Testis (tissue), 3 donors: Measurements from ENCODE around the gene DMD. TPM values are rescaled to one million over a fixed set of nuclear protein-coding genes. Genes with fewer than 3 reads are reported as not detected.

Experiments used
- DNase-seq: peaks from one replicate; pipeline ENCODE4 v3.0.0-alpha.2; 2019
- H3K27ac ChIP-seq, 2 donors: fragments of 200-600 bp; sonication (generic); one replicate each; pipeline ENCODE4 v1.5.1; 2019
- H3K27me3 ChIP-seq: fragments of 200-600 bp; sonication (generic); one replicate; pipeline ENCODE4 v1.5.1; 2019
- H3K36me3 ChIP-seq: fragments of 200-600 bp; sonication (generic); one replicate; pipeline ENCODE4 v1.5.1; 2017; ENCODE audit warnings: low read depth; ENCODE audit errors: missing control alignments
- H3K4me1 ChIP-seq: fragments of 200-600 bp; sonication (generic); one replicate; pipeline ENCODE4 v1.5.1; 2019
- H3K4me3 ChIP-seq, 2 donors: fragments of 200-600 bp; sonication (generic); one replicate each; pipeline ENCODE4 v1.5.1; 2017 to 2019
- H3K9me3 ChIP-seq: fragments of 200-600 bp; sonication (generic); one replicate; pipeline ENCODE4 v1.5.1; 2017
- CTCF ChIP-seq, 3 experiments: fragments of 450-650 bp in 2 of 3; fragments of 200-600 bp in 1 of 3; sonication (generic) in 1 of 3; IDR thresholded peaks; one replicate each; pipeline ENCODE4 v1.5.1; 2016 to 2019; ENCODE audit warnings: antibody characterized with exemption in 3 of 3, mild to moderate bottlenecking in 2 of 3, moderate library complexity in 1 of 3
- POLR2A ChIP-seq: fragments of 450-650 bp; IDR thresholded peaks from one replicate; pipeline ENCODE4 v1.6.1; 2017; ENCODE audit warnings: antibody characterized with exemption, mild to moderate bottlenecking, moderate library complexity
- WGBS, 2 donors: methylation state at CpG; one replicate each; pipeline ENCODE4 v1.1.5; 2018; 5-methylcytosine and 5-hydroxymethylcytosine counted together
- intact Hi-C: fragments of 100-400 bp; cut with DNase I; formaldehyde crosslinking; loops from one replicate; pipeline ENCODE4 v1.15.1; 2023; ENCODE audit warnings: low total_unique reads
- polyA plus RNA-seq: library from polyadenylated mRNA; stranded (reverse); fragments of 350-450 nt; fragmentation: Illumina TruSeq; extraction: RNeasy Lipid Tissue Mini Kit (QIAGEN cat#74804); gene quantifications from one replicate; pipeline ENCODE4 v1.2.3, GENCODE V29; 2014; ENCODE audit warnings: low read depth, low replicate concordance; ENCODE audit not compliant: insufficient read depth
- total RNA-seq, 2 donors: library from RNA; depleted of rRNA; stranded (reverse); fragments of >200 nt; gene quantifications; one replicate each; pipeline ENCODE4 v1.2.3, GENCODE V29; 2016

Gene DMD
- total and polyA plus RNA-seq, 3 donors from 2014 or later = 11.3 to 34.1 (median 24.2) TPM

- Histone ChIP-seq H3K27me3 (no peaks in the 10 kb centered on the region), H3K4me3 (no peak overlapping the region), H3K27ac (no peak overlapping the region), H3K4me1 (no peaks in the 10 kb centered on the region), H3K36me3 (no peaks in the 10 kb centered on the region), H3K9me3 (no peaks in the 10 kb centered on the region)
- intact Hi-C loops = no loop called here
- TF ChIP-seq CTCF (IDR thresholded peaks at IDR 0.05) (no peak), POLR2A (no peak)
- DNase-seq = no peak
- WGBS, 2 donors = 0 to 83% methylated on average over 1 to 4 of the region's 4 CpGs
Observed at GRCh38 chrX:31374786-31375185, 1836.6 kb downstream of the DMD start.

GRCh38 chrX:31371956-31372355 lies 1839.4 kb downstream of the DMD start:
- H3K9me3 ChIP-seq = no peaks in the 10 kb centered on the region

GRCh38 chrX:31367816-31368215 lies 1843.5 kb downstream of the DMD start:
- 55 to 70% methylated on average over 3 of the region's 3 CpGs for WGBS, 2 donors
- Histone ChIP-seq H3K36me3 (no peaks in the 10 kb centered on the region), H3K4me1 (no peaks in the 10 kb centered on the region), H3K27ac (no peak overlapping the region), H3K4me3 (no peak overlapping the region), H3K9me3 (no peaks in the 10 kb centered on the region), H3K27me3 (no peaks in the 10 kb centered on the region)
- TF ChIP-seq CTCF (IDR thresholded peaks at IDR 0.05) (no peak), POLR2A (no peak)
- no peak for DNase-seq
- intact Hi-C loops = no loop called here

More at GRCh38 chrX:31371956-31372355, 1839.4 kb downstream of the DMD start:
- intact Hi-C loops = no loop called here
- no peak overlapping the region for H3K27ac ChIP-seq
- H3K27me3 ChIP-seq = no peaks in the 10 kb centered on the region
- no peak for TF ChIP-seq CTCF (IDR thresholded peaks at IDR 0.05)
- TF ChIP-seq POLR2A = no peak
- no peaks in the 10 kb centered on the region for H3K36me3 ChIP-seq
- no peaks in the 10 kb centered on the region for H3K4me1 ChIP-seq
- DNase-seq = no peak
- H3K4me3 ChIP-seq = no peak overlapping the region
- 78 to 85% methylated on average over 5 of the region's 5 CpGs for WGBS, 2 donors

GRCh38 chrX:31366041-31366440 lies 1845.3 kb downstream of the DMD start:
- no peak for TF ChIP-seq CTCF (IDR thresholded peaks at IDR 0.05)
- no peak for TF ChIP-seq POLR2A
- intact Hi-C loops = no loop called here
- WGBS, 2 donors = 70 to 71% methylated on average over 7 of the region's 7 CpGs
- H3K4me3 ChIP-seq = no peak overlapping the region
- no peak for DNase-seq
- no peaks in the 10 kb centered on the region for H3K9me3 ChIP-seq
- no peaks in the 10 kb centered on the region for H3K36me3 ChIP-seq
- no peaks in the 10 kb centered on the region for H3K27me3 ChIP-seq
- no peaks in the 10 kb centered on the region for H3K4me1 ChIP-seq
- H3K27ac ChIP-seq = no peak overlapping the region

- intact Hi-C loops = no loop called here
- 52 to 61% methylated on average over 4 to 5 of the region's 5 CpGs for WGBS, 2 donors
- no peak overlapping the region for H3K27ac ChIP-seq
- H3K9me3 ChIP-seq = no peaks in the 10 kb centered on the region
- no peak overlapping the region for H3K4me3 ChIP-seq
- no peaks in the 10 kb centered on the region for H3K36me3 ChIP-seq
- no peaks in the 10 kb centered on the region for H3K27me3 ChIP-seq
- TF ChIP-seq CTCF (IDR thresholded peaks at IDR 0.05) (no peak), POLR2A (no peak)
- no peaks in the 10 kb centered on the region for H3K4me1 ChIP-seq
- DNase-seq = no peak
Observed at GRCh38 chrX:31356275-31357212, 1854.8 kb downstream of the DMD start.
